ENCODE results near the gene CCM2L.

Gene CCM2L

GRCh38 chr20:32019156-32019510 is 8.9 kb downstream of the CCM2L start:
- Histone ChIP-seq H3K27me3 (peaks cover 30 to 49% (median 40%) of the 10 kb centered on the region in 11 experiments), H3K4me3 (peak overlapping the region; percentile 60 to 76 (median 66))
- no peak for TF ChIP-seq Cebpa-rat (IDR thresholded peaks at IDR 0.05)

GRCh38 chr20:32019563-32020463 is 9.6 kb downstream of the CCM2L start:
- Histone ChIP-seq H3K27ac (no peak overlapping the region), H4K20me1 (no peaks in the 10 kb centered on the region; a peak in 1 of 22 replicates), H3K9me3 (replicated peaks in 1 of 11) (no peaks in the 10 kb centered on the region), H3K9ac (peak overlapping the region in 2 of 11 experiments; percentile 72 to 74; a peak in 6 of 22 replicates), H3K4me2 (peak overlapping the region; percentile 70 to 93 (median 91)), H3K4me1 (peaks cover 12 to 29% (median 17%) of the 10 kb centered on the region in 10 experiments), H3K27me3 (peaks cover 30 to 49% (median 40%) of the 10 kb centered on the region in 11 experiments), H3K36me3 (no peaks in the 10 kb centered on the region), H3K4me3 (peak overlapping the region; percentile 60 to 76 (median 66); a peak in 16 of 20 replicates)
- TF ChIP-seq Cebpa-rat (IDR thresholded peaks at IDR 0.05) = no peak

More at GRCh38 chr20:32019156-32019510, 8.9 kb downstream of the CCM2L start:
- H3K4me1 ChIP-seq = peaks cover 9 to 22% (median 13%) of the 10 kb centered on the region in 10 experiments
- peak overlapping the region in 2 of 11 experiments; percentile 12 to 29; a peak in 2 of 22 replicates for H3K27ac ChIP-seq
- H3K36me3 ChIP-seq = no peaks in the 10 kb centered on the region
- H3K4me2 ChIP-seq = peak overlapping the region; percentile 70 to 93 (median 91)
- no peaks in the 10 kb centered on the region for H3K9me3 ChIP-seq (replicated peaks in 1 of 11)
- H4K20me1 ChIP-seq = no peaks in the 10 kb centered on the region; a peak in 1 of 22 replicates
- H3K9ac ChIP-seq = peak overlapping the region; percentile 48 to 78 (median 71); a peak in 19 of 22 replicates

GRCh38 chr20:32021091-32021490 is 10.9 kb downstream of the CCM2L start:
- Histone ChIP-seq H3K27ac (no peak overlapping the region), H3K4me2 (peak overlapping the region in 3 of 11 experiments; percentile 10 to 91 (median 27); a peak in 3 of 22 replicates), H4K20me1 (no peaks in the 10 kb centered on the region; a peak in 1 of 22 replicates), H3K9me3 (replicated peaks in 1 of 11) (no peaks in the 10 kb centered on the region), H3K27me3 (peaks cover 30 to 49% (median 40%) of the 10 kb centered on the region in 11 experiments), H3K36me3 (no peaks in the 10 kb centered on the region), H3K9ac (no peak overlapping the region), H3K4me1 (peaks cover 12 to 30% (median 21%) of the 10 kb centered on the region in 10 experiments), H3K4me3 (no peak overlapping the region)
- TF ChIP-seq Cebpa-rat (IDR thresholded peaks at IDR 0.05) = no peak

GRCh38 chr20:32024683-32025295 is 14.6 kb downstream of the CCM2L start:
- Histone ChIP-seq H3K9me3 (replicated peaks in 1 of 11) (no peaks in the 10 kb centered on the region), H3K9ac (no peak overlapping the region; a peak in 1 of 22 replicates), H3K27ac (no peak overlapping the region), H4K20me1 (no peaks in the 10 kb centered on the region), H3K36me3 (no peaks in the 10 kb centered on the region), H3K27me3 (peaks cover 9 to 21% (median 19%) of the 10 kb centered on the region in 11 experiments), H3K4me1 (peaks cover 8 to 26% (median 16%) of the 10 kb centered on the region in 10 experiments), H3K4me3 (no peak overlapping the region), H3K4me2 (peak overlapping the region in 8 of 11 experiments; percentile 8 to 42 (median 25); a peak in 7 of 22 replicates)
- TF ChIP-seq Cebpa-rat (IDR thresholded peaks at IDR 0.05) = no peak

- H3K4me1 ChIP-seq = peaks cover 0 to 34% (median 26%) of the 10 kb centered on the region in 10 experiments; a peak in 18 of 20 replicates
- H3K27me3 ChIP-seq = peaks cover 0 to 4% (median 0%) of the 10 kb centered on the region in 11 experiments; a peak in 1 of 22 replicates
- no peaks in the 10 kb centered on the region for H4K20me1 ChIP-seq
- no peak for TF ChIP-seq Cebpa-rat (IDR thresholded peaks at IDR 0.05)
- no peaks in the 10 kb centered on the region for H3K9me3 ChIP-seq (replicated peaks in 1 of 11)
- no peak overlapping the region for H3K9ac ChIP-seq
- H3K4me3 ChIP-seq = no peak overlapping the region
- H3K27ac ChIP-seq = no peak overlapping the region
- no peak overlapping the region for H3K4me2 ChIP-seq
- H3K36me3 ChIP-seq = no peaks in the 10 kb centered on the region
Observed at GRCh38 chr20:32027643-32028042, 17.4 kb downstream of the CCM2L start.

GRCh38 chr20:32028647-32029372 is 18.6 kb downstream of the CCM2L start:
- Histone ChIP-seq H3K4me2 (peak overlapping the region in 1 of 11 experiments; percentile 3; a peak in 1 of 22 replicates), H3K9ac (0 out of 22 replicates have a peak overlapping the region, but pooled peaks of 1 of the 11 experiments have one; percentile 3), H3K9me3 (replicated peaks in 1 of 11) (no peaks in the 10 kb centered on the region), H3K27ac (no peak overlapping the region), H3K4me1 (peaks cover 10 to 45% (median 38%) of the 10 kb centered on the region in 10 experiments; a peak in 19 of 20 replicates), H3K36me3 (no peaks in the 10 kb centered on the region), H3K4me3 (no peak overlapping the region), H3K27me3 (peaks cover 0 to 4% (median 0%) of the 10 kb centered on the region in 11 experiments; a peak in 1 of 22 replicates), H4K20me1 (no peaks in the 10 kb centered on the region)
- TF ChIP-seq Cebpa-rat (IDR thresholded peaks at IDR 0.05) = no peak

GRCh38 chr20:32029561-32029960 is 19.3 kb downstream of the CCM2L start:
- Histone ChIP-seq H3K9ac (peak overlapping the region in 3 of 11 experiments; percentile 3 to 12 (median 4); a peak in 2 of 22 replicates), H3K9me3 (replicated peaks in 1 of 11) (no peaks in the 10 kb centered on the region), H3K4me1 (peaks cover 15 to 50% (median 43%) of the 10 kb centered on the region in 10 experiments), H3K4me3 (no peak overlapping the region), H4K20me1 (no peaks in the 10 kb centered on the region), H3K36me3 (no peaks in the 10 kb centered on the region), H3K4me2 (peak overlapping the region in 2 of 11 experiments; percentile 0 to 3; a peak in 2 of 22 replicates), H3K27ac (no peak overlapping the region), H3K27me3 (peaks cover 0 to 4% (median 0%) of the 10 kb centered on the region in 11 experiments; a peak in 1 of 22 replicates)
- no peak for TF ChIP-seq Cebpa-rat (IDR thresholded peaks at IDR 0.05)

Measured in BLaER1 treated with 17β-estradiol and CSF1 and Interleukin-3, amounts not matched to agents 10 nM and 100 nM (cell line).